Lung (tissue), 12 donors: Measurements from ENCODE around the gene RTN4R. TPM values are rescaled to one million over a fixed set of nuclear protein-coding genes. Genes with fewer than 3 reads are reported as not detected.

Experiments used
- ATAC-seq: fragments of 200-7000 bp; cut with Tn5 transposase; one replicate; pipeline ENCODE4 v1.9.1; 2020; ENCODE audit warnings: moderate number of reproducible peaks; ENCODE audit not compliant: insufficient read depth, low FRiP score
- DNase-seq, 3 donors: peaks; one replicate each; pipeline ENCODE4 v3.0.0-alpha.2; 2013 to 2017
- H3K27ac ChIP-seq, 2 donors: one replicate each; pipeline ENCODE4 v1.5.1; 2013; ENCODE audit warnings: mild to moderate bottlenecking in 2 of 2, moderate library complexity in 2 of 2, control low read depth in 1 of 2, inconsistent platforms in 1 of 2, low read depth in 1 of 2, low read length in 1 of 2
- H3K27me3 ChIP-seq, 3 donors: one replicate each; pipeline ENCODE4 v1.5.1; 2013; ENCODE audit warnings: low read length in 2 of 3; ENCODE audit not compliant: control insufficient read depth in 3 of 3, insufficient read depth in 3 of 3
- H3K36me3 ChIP-seq, 4 donors: one replicate each; pipeline ENCODE4 v1.5.1; 2013; ENCODE audit warnings: low read length in 4 of 4, mild to moderate bottlenecking in 1 of 4, moderate library complexity in 1 of 4; ENCODE audit not compliant: control insufficient read depth in 4 of 4, insufficient read depth in 4 of 4
- H3K4me1 ChIP-seq, 5 donors: one replicate each; pipeline ENCODE4 v1.5.1; 2013; ENCODE audit warnings: low read length in 5 of 5, mild to moderate bottlenecking in 2 of 5, moderate library complexity in 1 of 5; ENCODE audit not compliant: control insufficient read depth in 5 of 5, insufficient read depth in 5 of 5
- H3K4me3 ChIP-seq: one replicate; pipeline ENCODE4 v1.5.1; 2013; ENCODE audit warnings: mild to moderate bottlenecking, control low read depth, moderate library complexity
- H3K9ac ChIP-seq, 2 donors: one replicate each; pipeline ENCODE4 v1.5.1; 2013; ENCODE audit warnings: low read length in 2 of 2, control low read depth in 1 of 2; ENCODE audit not compliant: insufficient read depth in 1 of 2
- H3K9me3 ChIP-seq, 4 donors: one replicate each; pipeline ENCODE4 v1.5.1; 2013; ENCODE audit warnings: low read length in 3 of 4, mild to moderate bottlenecking in 1 of 4, moderate library complexity in 1 of 4; ENCODE audit not compliant: control insufficient read depth in 4 of 4, insufficient read depth in 3 of 4
- CTCF ChIP-seq: IDR thresholded peaks from 2 replicates; pipeline ENCODE4 v1.5.1; 2012; ENCODE audit warnings: mild to moderate bottlenecking; ENCODE audit errors: control extremely low read depth, extremely low read depth
- WGBS, 2 donors: extraction: QIAGEN DNeasy Blood & Tissue Kit; methylation state at CpG; one replicate each; pipeline ENCODE4 v1.1.7; 2013; 5-methylcytosine and 5-hydroxymethylcytosine counted together
- polyA plus RNA-seq, 2 donors: library from polyadenylated mRNA; stranded (reverse); fragments of 200-250 nt; gene quantifications; one replicate each; pipeline ENCODE4 v1.2.1, GENCODE V29; 2013
- total RNA-seq, 2 donors: library from RNA; depleted of rRNA in 1 of 2; stranded (reverse); fragments of >200 nt in 1 of 2; gene quantifications; one replicate each; pipeline ENCODE4 v1.2.1, GENCODE V29; 2014 to 2021
- donor health status: control.
- donor health status: control.
- donor health status: Bipolar disorder and iron deficiency.
- donor health status: healthy.
- donor health status: DM: yes; HTN: yes; CAD: no.

The RTN4R gene
- total and polyA plus RNA-seq, 4 donors, result 2.6 to 7.8 (median 4.3) TPM

- DNase-seq, result no peak
- no peak for ATAC-seq
- Histone ChIP-seq H3K4me3 (no peak overlapping the region), H3K27me3 (no peaks in the 10 kb centered on the region), H3K4me1 (peaks cover 0 to 45% (median 31%) of the 10 kb centered on the region in 5 donors), H3K9ac (no peak overlapping the region), H3K9me3 (no peaks in the 10 kb centered on the region), H3K36me3 (no peaks in the 10 kb centered on the region), H3K27ac (no peak overlapping the region)
- WGBS, 2 donors, result 89 to 90% methylated on average over 13 of the region's 13 CpGs
- no peak for TF ChIP-seq CTCF
These were observed 66.2 kb downstream of the RTN4R start for GRCh38 chr22:20201837-20202392.

DNA sequence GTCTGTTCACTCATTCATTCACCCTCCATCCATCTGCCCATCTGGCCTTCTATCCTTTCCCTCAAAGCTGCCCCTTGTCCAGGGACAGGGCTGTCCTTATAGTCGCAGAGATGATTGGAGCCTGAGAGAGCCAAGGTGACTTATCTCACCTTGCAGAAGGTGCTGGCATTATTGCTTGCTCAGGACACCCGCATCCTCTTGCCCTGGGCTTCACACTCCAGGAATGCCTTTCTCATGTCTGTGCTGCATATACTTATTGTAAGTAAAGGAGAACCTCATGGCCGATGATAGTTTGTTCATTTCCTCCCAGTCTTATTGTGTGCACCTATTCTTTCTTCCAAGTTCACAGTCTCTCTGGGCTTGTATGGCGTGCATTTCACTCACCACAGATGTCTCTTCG is 68.2 kb downstream of the RTN4R start:
- Histone ChIP-seq H3K27me3 (no peaks in the 10 kb centered on the region), H3K27ac (no peak overlapping the region), H3K9ac (no peak overlapping the region), H3K9me3 (no peaks in the 10 kb centered on the region), H3K4me1 (peaks cover 0 to 25% (median 20%) of the 10 kb centered on the region in 5 donors), H3K4me3 (no peak overlapping the region), H3K36me3 (no peaks in the 10 kb centered on the region)
- DNase-seq (no peak), ATAC-seq (no peak)
- no peak for TF ChIP-seq CTCF
- WGBS, 2 donors, result 90% methylated on average over 5 of the region's 5 CpGs

DNA sequence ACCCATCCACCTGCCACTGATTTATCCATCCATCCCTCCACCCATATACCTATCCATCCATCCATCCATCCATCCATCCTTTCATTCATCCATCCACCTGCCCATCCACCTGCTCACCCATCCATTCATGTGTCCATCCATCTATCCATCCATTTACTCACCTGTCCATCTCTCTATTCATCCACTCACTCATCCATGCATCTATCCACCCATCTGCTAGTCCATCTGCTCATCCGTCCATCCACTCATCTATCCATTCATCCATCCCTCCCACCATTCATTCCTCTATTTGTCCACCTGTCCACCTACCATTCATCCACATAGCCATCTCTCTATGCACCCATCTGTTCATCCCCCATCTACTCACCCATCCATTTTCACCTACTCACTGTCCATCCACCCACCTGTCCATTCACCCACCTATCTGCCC is 68.7 kb downstream of the RTN4R start:
- no peak overlapping the region for H3K9ac ChIP-seq
- DNase-seq (no peak), ATAC-seq (no peak)
- no peak overlapping the region for H3K4me3 ChIP-seq
- H3K27me3 ChIP-seq, result no peaks in the 10 kb centered on the region
- TF ChIP-seq CTCF, result no peak
- peaks cover 0 to 21% (median 18%) of the 10 kb centered on the region in 5 donors for H3K4me1 ChIP-seq
- H3K9me3 ChIP-seq, result no peaks in the 10 kb centered on the region
- no peaks in the 10 kb centered on the region for H3K36me3 ChIP-seq
- whole genome bisulfite sequencing, 2 donors, result 92 to 100% methylated on average over 1 of the region's 1 CpG
- H3K27ac ChIP-seq, result no peak overlapping the region
